Type B pancreatic cell (in vitro differentiated cells): ENCODE results near the gene SARS1. TPM values are rescaled to one million over a fixed set of nuclear protein-coding genes. Genes with fewer than 3 reads are reported as not detected.

Source experiments
- DNase-seq: peaks from one replicate; pipeline ENCODE4 v3.0.0; 2021; ENCODE audit warnings: mixed read lengths; ENCODE audit not compliant: unreplicated experiment; ENCODE audit errors: extremely low spot score
- H3K27ac Mint-ChIP-seq: 2 replicates; pipeline ENCODE4 v1.8.0; 2021; ENCODE audit warnings: mild to moderate bottlenecking, mixed read lengths
- H3K27me3 Mint-ChIP-seq: 2 replicates; pipeline ENCODE4 v1.8.0; 2021; ENCODE audit warnings: mixed read lengths
- H3K36me3 Mint-ChIP-seq: 2 replicates; pipeline ENCODE4 v1.8.0; 2021; ENCODE audit warnings: mixed read lengths
- H3K4me1 Mint-ChIP-seq: one replicate; pipeline ENCODE4 v1.8.0; 2021; ENCODE audit warnings: mixed read lengths; ENCODE audit not compliant: unreplicated experiment
- H3K4me3 Mint-ChIP-seq: 2 replicates; pipeline ENCODE4 v1.8.0; 2021; ENCODE audit warnings: mild to moderate bottlenecking, mixed read lengths
- H3K9me3 Mint-ChIP-seq: 2 replicates; pipeline ENCODE4 v1.8.0; 2021; ENCODE audit warnings: mixed read lengths
- total RNA-seq: library from RNA; stranded (reverse); gene quantifications from 2 replicates; pipeline ENCODE4 v1.2.1, GENCODE V29; 2021; ENCODE audit warnings: low replicate concordance
- TF ChIP-seq, protein P1 (sequence below): fragments of 200-600 bp; sonication (generic); conservative IDR thresholded peaks from 2 replicates; pipeline ENCODE4 v1.5.0; 2021; ENCODE audit warnings: antibody characterized with exemption, mild to moderate bottlenecking

The SARS1 gene
- total RNA-seq, 1 donor from 2014 or later = 136 TPM

DNA sequence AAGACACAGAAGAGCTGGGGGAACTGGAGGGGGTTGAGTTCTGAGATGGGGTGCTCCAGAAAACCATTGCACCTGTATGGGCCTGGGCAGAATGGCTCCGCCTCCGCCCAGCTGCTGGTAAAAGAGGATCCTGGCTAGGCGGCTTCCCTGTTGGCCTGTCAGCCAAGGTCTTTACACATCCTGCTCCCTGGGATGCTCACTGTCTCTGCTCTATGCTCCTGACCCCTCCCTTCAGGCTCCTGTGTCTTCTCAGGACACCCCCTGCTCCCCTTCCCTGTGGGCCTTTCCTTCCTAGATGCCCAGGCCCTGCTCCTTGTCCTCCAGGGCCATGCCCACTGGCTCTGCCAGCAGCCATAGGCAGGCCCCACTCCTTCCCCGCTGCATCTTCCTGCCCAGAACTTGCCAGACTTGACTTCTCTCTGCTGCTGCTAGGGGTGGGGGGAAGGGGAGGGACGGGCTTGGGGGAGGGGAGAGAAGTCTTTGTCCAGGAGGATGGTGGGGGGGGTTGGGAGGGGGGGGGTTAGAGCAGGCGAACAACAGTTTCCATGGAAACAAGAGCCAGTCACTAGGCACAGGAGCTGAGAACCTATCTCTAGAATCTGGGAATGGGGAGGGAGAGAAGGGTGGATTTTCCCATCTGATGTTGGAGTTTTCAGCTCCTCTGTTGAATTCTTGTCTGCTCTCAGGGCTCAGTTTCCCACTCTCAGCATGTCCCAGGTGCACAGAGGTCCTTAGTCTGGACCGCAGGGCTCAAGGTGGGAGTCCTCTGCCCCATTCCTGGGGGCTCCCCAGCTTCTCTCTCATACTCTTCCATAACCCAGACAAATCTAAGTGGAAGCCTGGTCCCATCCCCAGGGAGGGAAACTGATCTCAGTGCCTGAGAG, 46.2 kb downstream of the SARS1 start:
- TF ChIP-seq, protein P1, sequence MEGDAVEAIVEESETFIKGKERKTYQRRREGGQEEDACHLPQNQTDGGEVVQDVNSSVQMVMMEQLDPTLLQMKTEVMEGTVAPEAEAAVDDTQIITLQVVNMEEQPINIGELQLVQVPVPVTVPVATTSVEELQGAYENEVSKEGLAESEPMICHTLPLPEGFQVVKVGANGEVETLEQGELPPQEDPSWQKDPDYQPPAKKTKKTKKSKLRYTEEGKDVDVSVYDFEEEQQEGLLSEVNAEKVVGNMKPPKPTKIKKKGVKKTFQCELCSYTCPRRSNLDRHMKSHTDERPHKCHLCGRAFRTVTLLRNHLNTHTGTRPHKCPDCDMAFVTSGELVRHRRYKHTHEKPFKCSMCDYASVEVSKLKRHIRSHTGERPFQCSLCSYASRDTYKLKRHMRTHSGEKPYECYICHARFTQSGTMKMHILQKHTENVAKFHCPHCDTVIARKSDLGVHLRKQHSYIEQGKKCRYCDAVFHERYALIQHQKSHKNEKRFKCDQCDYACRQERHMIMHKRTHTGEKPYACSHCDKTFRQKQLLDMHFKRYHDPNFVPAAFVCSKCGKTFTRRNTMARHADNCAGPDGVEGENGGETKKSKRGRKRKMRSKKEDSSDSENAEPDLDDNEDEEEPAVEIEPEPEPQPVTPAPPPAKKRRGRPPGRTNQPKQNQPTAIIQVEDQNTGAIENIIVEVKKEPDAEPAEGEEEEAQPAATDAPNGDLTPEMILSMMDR = no peak
- no peak overlapping the region for H3K27ac Mint-ChIP-seq
- DNase-seq = no peak
- H3K4me1 Mint-ChIP-seq = peaks cover 32% of the 10 kb centered on the region
- peaks cover 4% of the 10 kb centered on the region for H3K36me3 Mint-ChIP-seq
- no peak overlapping the region for H3K4me3 Mint-ChIP-seq
- H3K9me3 Mint-ChIP-seq = no peaks in the 10 kb centered on the region
- H3K27me3 Mint-ChIP-seq = no peaks in the 10 kb centered on the region

- Mint-ChIP-seq H3K27me3 (no peaks in the 10 kb centered on the region), H3K27ac (no peak overlapping the region), H3K9me3 (no peaks in the 10 kb centered on the region), H3K4me3 (no peak overlapping the region), H3K4me1 (peaks cover 24% of the 10 kb centered on the region), H3K36me3 (peaks cover 4% of the 10 kb centered on the region)
- no peak for DNase-seq
- TF ChIP-seq, protein P1 = no peak
These were observed 47.3 kb downstream of the SARS1 start for GRCh38 chr1:109261006-109261405.

DNA sequence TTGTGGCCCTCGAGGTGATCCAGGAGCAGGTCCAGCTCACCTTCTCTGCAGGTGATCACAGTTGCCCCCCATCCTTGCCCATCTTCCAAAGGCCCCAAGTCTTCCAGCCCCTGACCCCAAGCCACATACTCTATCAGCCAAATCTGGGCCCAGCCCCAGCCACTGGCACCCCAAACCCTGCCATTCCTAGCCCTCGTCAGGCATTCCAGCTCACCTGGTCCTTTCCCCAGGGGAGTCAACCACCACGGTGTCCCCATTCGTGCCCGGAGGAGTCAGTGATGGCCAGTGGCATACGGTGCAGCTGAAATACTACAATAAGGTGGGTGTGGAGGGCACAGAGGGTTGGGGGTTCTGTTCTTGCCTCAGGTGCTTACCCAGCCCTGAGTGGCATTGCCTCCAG, 47.9 kb downstream of the SARS1 start:
- no peak overlapping the region for H3K27ac Mint-ChIP-seq
- DNase-seq = no peak

DNA sequence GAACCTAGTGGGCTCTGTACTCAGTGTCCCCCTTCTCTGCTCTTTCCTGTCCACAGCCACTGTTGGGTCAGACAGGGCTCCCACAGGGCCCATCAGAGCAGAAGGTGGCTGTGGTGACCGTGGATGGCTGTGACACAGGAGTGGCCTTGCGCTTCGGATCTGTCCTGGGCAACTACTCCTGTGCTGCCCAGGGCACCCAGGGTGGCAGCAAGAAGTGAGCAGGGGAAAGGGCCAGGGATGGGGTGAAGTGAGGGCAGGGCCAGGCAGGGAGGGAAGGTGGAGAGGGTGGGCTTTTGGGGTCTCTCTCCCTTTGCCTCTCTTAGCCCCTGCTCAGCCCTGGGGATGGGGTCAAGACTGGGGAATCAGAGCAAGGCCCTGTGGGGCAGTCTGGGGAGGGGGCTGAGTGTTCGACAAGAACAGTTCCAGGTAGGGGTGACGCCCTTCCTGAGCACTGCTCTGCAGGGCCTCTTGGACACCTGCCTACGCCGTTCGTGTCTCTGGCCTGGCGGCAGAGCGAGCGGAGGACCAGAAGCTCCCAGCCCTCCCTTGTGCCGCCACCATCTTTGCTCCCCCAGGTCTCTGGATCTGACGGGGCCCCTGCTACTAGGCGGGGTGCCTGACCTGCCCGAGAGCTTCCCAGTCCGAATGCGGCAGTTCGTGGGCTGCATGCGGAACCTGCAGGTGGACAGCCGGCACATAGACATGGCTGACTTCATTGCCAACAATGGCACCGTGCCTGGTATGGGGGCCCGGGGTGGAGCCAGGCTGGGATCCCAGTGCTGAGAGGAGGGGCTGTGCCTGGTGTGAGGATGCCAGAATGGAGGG, 48.7 kb downstream of the SARS1 start:
- DNase-seq = no peak
- Mint-ChIP-seq H3K4me1 (peaks cover 15% of the 10 kb centered on the region), H3K4me3 (no peak overlapping the region), H3K27me3 (no peaks in the 10 kb centered on the region), H3K36me3 (peaks cover under 1% of the 10 kb centered on the region), H3K9me3 (no peaks in the 10 kb centered on the region), H3K27ac (no peak overlapping the region)
- TF ChIP-seq, protein P1 = no peak

More for the DNA sequence above, 47.9 kb downstream of the SARS1 start:
- TF ChIP-seq, protein P1 = no peak
- no peaks in the 10 kb centered on the region for H3K27me3 Mint-ChIP-seq
- H3K4me3 Mint-ChIP-seq = no peak overlapping the region
- H3K9me3 Mint-ChIP-seq = no peaks in the 10 kb centered on the region
- H3K4me1 Mint-ChIP-seq = peaks cover 22% of the 10 kb centered on the region
- H3K36me3 Mint-ChIP-seq = peaks cover 4% of the 10 kb centered on the region

DNA sequence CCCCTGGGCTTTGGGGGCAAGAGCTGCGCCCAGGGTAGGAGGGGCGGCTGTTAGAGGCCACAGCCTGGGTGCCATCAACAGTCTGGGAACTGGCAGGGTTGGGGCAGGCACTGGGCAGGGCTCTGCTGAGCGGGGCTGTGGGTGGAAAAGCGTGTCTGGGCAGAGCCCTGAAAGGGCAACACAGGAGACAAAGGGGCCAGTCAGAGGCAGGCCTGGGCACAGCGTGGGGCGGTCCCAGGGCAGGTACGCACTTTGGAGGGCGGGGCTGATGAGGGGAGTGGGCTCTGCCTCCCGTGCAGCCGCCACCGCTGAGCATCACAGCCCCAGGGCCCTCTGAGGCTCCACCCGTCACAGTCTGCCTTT, 49.5 kb downstream of the SARS1 start:
- no peak for DNase-seq
- no peak overlapping the region for H3K4me3 Mint-ChIP-seq
- peaks cover 9% of the 10 kb centered on the region for H3K4me1 Mint-ChIP-seq
- H3K27ac Mint-ChIP-seq = no peak overlapping the region
- H3K27me3 Mint-ChIP-seq = no peaks in the 10 kb centered on the region
- TF ChIP-seq, protein P1 = no peak
- H3K9me3 Mint-ChIP-seq = no peaks in the 10 kb centered on the region
- H3K36me3 Mint-ChIP-seq = peaks cover 2% of the 10 kb centered on the region
